ENCODE measurements around the gene GRIK5. TPM values are rescaled to one million over a fixed set of nuclear protein-coding genes. Genes with fewer than 3 reads are reported as not detected.

GRIK5 gene
- total and polyA plus RNA-seq, 2 of the 8 experiments (the other 6 are each of a cell fraction or from before 2014, with no cell fraction given): 17.8 to 42.9 TPM

DNA sequence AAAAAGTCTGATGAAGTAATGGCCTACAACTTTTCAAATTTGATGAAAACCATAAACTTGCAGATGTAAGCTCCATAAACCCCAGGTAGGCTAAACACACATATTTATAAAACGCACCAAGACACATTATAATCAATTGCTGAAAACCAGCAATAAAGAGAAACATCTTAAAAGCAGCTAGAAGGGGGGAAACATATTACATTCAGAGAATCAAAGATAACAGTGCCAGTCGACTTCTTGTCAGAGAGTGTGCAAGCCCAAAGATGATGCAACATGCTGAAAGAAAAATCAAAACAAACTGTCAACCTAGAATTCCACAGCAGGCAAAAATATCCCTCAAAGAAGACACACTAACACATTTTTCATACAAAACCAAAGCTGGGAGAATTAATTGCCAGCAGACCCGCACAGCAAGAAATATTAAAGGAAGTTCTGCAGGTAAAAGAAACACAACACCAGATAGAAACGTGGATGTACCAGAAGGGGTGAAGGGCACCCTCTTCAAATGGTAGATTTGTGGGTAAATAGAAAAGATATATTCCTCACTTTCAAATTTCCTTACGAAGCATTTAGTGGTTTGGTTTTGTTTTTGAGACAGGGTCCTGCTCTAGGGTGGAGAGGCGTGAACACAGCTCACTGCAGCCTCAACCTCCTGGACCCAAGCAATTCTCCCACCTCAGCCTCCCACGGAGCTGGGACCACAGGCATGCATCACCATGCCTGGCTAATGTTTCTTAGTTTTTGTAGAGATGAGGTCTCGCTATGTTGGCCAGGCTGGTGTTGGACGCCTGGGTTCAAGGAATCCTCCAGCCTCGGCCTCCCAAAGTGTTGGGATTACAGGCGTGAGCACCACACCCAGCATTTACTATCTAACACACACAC, 59.5 kb downstream of the GRIK5 start:
- 92% methylated on average over 11 of the region's 11 CpGs; no CpG with 5 or more reads in 1 of the 2 experiments for WGBS, 2 experiments (ENCODE audit: extremely low coverage in 1 of 2, insufficient coverage in 1 of 2, insufficient read length in 1 of 2, insufficient replicate concordance in 2 of 2, low coverage in 1 of 2, low lambda C conversion rate in 2 of 2, missing lambda C conversion rate in 1 of 2)
- H3K4me3 ChIP-seq (ENCODE audit: extremely low read depth in 1 of 4, insufficient read depth in 2 of 4, low read depth in 3 of 4, low read length in 4 of 4): no peak overlapping the region
- H3K56ac ChIP-seq (replicated peaks; ENCODE audit: insufficient read length, low read depth, low read length): no peak overlapping the region
- no peak overlapping the region for H2BK5ac ChIP-seq (ENCODE audit: low read depth, low read length)
- no peak overlapping the region for H2AK5ac ChIP-seq (ENCODE audit: low read depth, low read length)
- no peaks in the 10 kb centered on the region for H3K79me1 ChIP-seq (ENCODE audit: low read depth, low read length)
- H3K27me3 ChIP-seq (replicated peaks in 1 of 4; ENCODE audit: control insufficient read depth in 3 of 4, extremely low read depth in 1 of 4, insufficient read depth in 3 of 4, low read length in 3 of 4): no peaks in the 10 kb centered on the region
- H3K18ac ChIP-seq (ENCODE audit: extremely low read depth, low read length): no peak overlapping the region
- H2AFZ ChIP-seq (ENCODE audit: low read length): no peak overlapping the region
- no peak overlapping the region for H3K9ac ChIP-seq (replicated peaks in 1 of 4; ENCODE audit: extremely low read depth in 1 of 4, low read depth in 3 of 4, low read length in 3 of 4)
- H4K20me1 ChIP-seq (replicated peaks in 1 of 2; ENCODE audit: control insufficient read depth in 1 of 2, insufficient read depth in 2 of 2, low read length in 2 of 2): peaks cover 0 to 2% of the 10 kb centered on the region in 2 experiments
- no peaks in the 10 kb centered on the region for H3K9me3 ChIP-seq (ENCODE audit: insufficient read depth in 2 of 2, low read depth in 1 of 2, low read length in 1 of 2)
- no peak overlapping the region for H4K91ac ChIP-seq (replicated peaks; ENCODE audit: insufficient read length, low read length)
- H3K4me1 ChIP-seq (replicated peaks in 1 of 4; ENCODE audit: control insufficient read depth in 3 of 4, insufficient read depth in 4 of 4, low read length in 3 of 4): no peaks in the 10 kb centered on the region
- H2BK12ac ChIP-seq (ENCODE audit: low read depth, low read length): no peak overlapping the region
- no peak overlapping the region for H3K14ac ChIP-seq (ENCODE audit: insufficient read length)
- H3K23me2 ChIP-seq (ENCODE audit: low read depth, low read length): no peaks in the 10 kb centered on the region
- H4K8ac ChIP-seq (ENCODE audit: extremely low read depth, insufficient read depth, low read length): no peak overlapping the region
- H2BK120ac ChIP-seq (replicated peaks; ENCODE audit: low read depth, low read length): no peak overlapping the region
- FAIRE-seq: no peak
- H3K27ac ChIP-seq (ENCODE audit: low read depth, low read length): no peak overlapping the region
- no peak overlapping the region for H2BK15ac ChIP-seq (ENCODE audit: low read length)
- no peak overlapping the region for H2BK20ac ChIP-seq (ENCODE audit: low read length)
- H3K4me2 ChIP-seq (ENCODE audit: insufficient read depth in 1 of 2, low read depth in 2 of 2, low read length in 2 of 2): no peak overlapping the region
- no peak overlapping the region for H3K4ac ChIP-seq (replicated peaks; ENCODE audit: insufficient read length, low read depth, low read length)
- no peak overlapping the region for H3K23ac ChIP-seq (ENCODE audit: insufficient read length)
- CTCF ChIA-PET (ENCODE audit: partially characterized antibody): interaction anchor here (1.1 to 3.7 kb wide), 6 partner anchors 11 to 25 kb away, joined by 3 to 12 read pairs (median 5); no protein-coding TSS in a partner anchor
- H3K36me3 ChIP-seq (ENCODE audit: control insufficient read depth in 2 of 4, insufficient read depth in 4 of 4, low read length in 3 of 4): peaks cover 0 to 5% (median 2%) of the 10 kb centered on the region in 4 experiments; a peak in 4 of 8 replicates
- POLR2A ChIA-PET (ENCODE audit: partially characterized antibody): interaction anchor here (1.0 to 2.6 kb wide), 5 partner anchors 10 to 13 kb away, joined by 3 to 6 read pairs (median 4); no protein-coding TSS in a partner anchor
- no peaks in the 10 kb centered on the region for H3K79me2 ChIP-seq (ENCODE audit: control insufficient read depth in 1 of 2, insufficient read depth in 2 of 2, low read length in 2 of 2)
- DNase-seq (ENCODE audit: low read depth in 1 of 2, low spot score in 2 of 2): no peak
- no peak overlapping the region for H4K5ac ChIP-seq (ENCODE audit: insufficient read length, low read depth, low read length)
- TF ChIP-seq KDM1A (IDR thresholded peaks at IDR 0.05; ENCODE audit: borderline replicate concordance, low read length) (no peak), SIN3A (conservative IDR thresholded peaks at IDR 0.05 in 1 of 2, IDR thresholded peaks at IDR 0.05 in 1 of 2; ENCODE audit: low read depth in 1 of 2, low read length in 2 of 2) (no peak), CBX8 (IDR thresholded peaks at IDR 0.05; ENCODE audit: borderline replicate concordance, low read depth, low read length) (no peak), HDAC6 (IDR thresholded peaks at IDR 0.05; ENCODE audit: low read depth, low read length) (no peak), NRF1 (IDR thresholded peaks at IDR 0.05; ENCODE audit: low read depth, low read length) (no peak), MAFK (IDR thresholded peaks at IDR 0.05; ENCODE audit: low read depth, low read length) (no peak), SAP30 (IDR thresholded peaks at IDR 0.05; ENCODE audit: insufficient read depth, insufficient replicate concordance, low read length) (no peak), BCL11A (IDR thresholded peaks at IDR 0.05; ENCODE audit: low read depth in 2 of 2, low read length in 2 of 2) (no peak)
- TF ChIP-seq, protein P1, sequence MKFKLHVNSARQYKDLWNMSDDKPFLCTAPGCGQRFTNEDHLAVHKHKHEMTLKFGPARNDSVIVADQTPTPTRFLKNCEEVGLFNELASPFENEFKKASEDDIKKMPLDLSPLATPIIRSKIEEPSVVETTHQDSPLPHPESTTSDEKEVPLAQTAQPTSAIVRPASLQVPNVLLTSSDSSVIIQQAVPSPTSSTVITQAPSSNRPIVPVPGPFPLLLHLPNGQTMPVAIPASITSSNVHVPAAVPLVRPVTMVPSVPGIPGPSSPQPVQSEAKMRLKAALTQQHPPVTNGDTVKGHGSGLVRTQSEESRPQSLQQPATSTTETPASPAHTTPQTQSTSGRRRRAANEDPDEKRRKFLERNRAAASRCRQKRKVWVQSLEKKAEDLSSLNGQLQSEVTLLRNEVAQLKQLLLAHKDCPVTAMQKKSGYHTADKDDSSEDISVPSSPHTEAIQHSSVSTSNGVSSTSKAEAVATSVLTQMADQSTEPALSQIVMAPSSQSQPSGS (IDR thresholded peaks at IDR 0.05; ENCODE audit: low read length): no peak
